Measurements from ENCODE around the gene CCDC191. TPM values are rescaled to one million over a fixed set of nuclear protein-coding genes. Genes with fewer than 3 reads are reported as not detected.

Gene CCDC191
- total and polyA plus RNA-seq, 4 donors, result 2.5 to 15.3 (median 5.6) TPM

DNA sequence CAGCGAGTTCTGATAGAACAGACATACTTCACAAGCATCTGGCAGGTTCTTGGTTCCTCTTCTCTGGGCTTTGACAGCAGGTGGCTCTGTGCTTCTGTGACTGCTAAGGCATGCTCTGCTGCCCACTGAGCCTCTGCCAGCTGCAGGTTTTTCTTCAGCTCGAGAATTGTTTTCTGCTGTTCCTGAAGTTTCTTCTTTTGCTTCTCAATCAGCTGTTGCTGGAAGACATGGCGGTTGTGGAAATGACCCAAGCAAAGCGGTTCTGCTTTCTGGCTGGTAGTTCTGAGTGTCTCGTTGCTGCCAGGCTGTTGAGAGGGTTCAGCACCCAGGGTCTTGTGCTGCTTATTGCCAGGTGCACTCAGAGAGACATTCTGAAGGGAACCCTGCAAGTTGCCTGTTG, 50.8 kb downstream of the CCDC191 start:
- WGBS, 2 donors, result 94 to 99% methylated on average over 5 of the region's 5 CpGs
- H3K27ac ChIP-seq (ENCODE audit: low read depth in 1 of 2, low read length in 1 of 2), result no peak overlapping the region
- TF ChIP-seq, protein P1, sequence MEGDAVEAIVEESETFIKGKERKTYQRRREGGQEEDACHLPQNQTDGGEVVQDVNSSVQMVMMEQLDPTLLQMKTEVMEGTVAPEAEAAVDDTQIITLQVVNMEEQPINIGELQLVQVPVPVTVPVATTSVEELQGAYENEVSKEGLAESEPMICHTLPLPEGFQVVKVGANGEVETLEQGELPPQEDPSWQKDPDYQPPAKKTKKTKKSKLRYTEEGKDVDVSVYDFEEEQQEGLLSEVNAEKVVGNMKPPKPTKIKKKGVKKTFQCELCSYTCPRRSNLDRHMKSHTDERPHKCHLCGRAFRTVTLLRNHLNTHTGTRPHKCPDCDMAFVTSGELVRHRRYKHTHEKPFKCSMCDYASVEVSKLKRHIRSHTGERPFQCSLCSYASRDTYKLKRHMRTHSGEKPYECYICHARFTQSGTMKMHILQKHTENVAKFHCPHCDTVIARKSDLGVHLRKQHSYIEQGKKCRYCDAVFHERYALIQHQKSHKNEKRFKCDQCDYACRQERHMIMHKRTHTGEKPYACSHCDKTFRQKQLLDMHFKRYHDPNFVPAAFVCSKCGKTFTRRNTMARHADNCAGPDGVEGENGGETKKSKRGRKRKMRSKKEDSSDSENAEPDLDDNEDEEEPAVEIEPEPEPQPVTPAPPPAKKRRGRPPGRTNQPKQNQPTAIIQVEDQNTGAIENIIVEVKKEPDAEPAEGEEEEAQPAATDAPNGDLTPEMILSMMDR (IDR thresholded peaks at IDR 0.05; ENCODE audit: control extremely low read depth, extremely low read depth), result no peak
- peaks cover 0 to 15% (median 8%) of the 10 kb centered on the region in 4 donors for H3K36me3 ChIP-seq (ENCODE audit: control insufficient read depth in 4 of 4, insufficient read depth in 4 of 4, low read length in 4 of 4)
- no peaks in the 10 kb centered on the region for H3K27me3 ChIP-seq (ENCODE audit: control insufficient read depth in 3 of 3, insufficient read depth in 3 of 3, low read length in 2 of 3)
- H3K4me3 ChIP-seq, result no peak overlapping the region
- H3K9me3 ChIP-seq (ENCODE audit: control insufficient read depth in 4 of 4, insufficient read depth in 3 of 4, low read length in 3 of 4), result peaks cover 0 to 10% (median 0%) of the 10 kb centered on the region in 4 donors
- H3K4me1 ChIP-seq (ENCODE audit: control insufficient read depth in 5 of 5, insufficient read depth in 5 of 5, low read length in 5 of 5), result no peaks in the 10 kb centered on the region
- DNase-seq, result no peak
- ATAC-seq (ENCODE audit: insufficient read depth, low FRiP score), result no peak
- H3K9ac ChIP-seq (ENCODE audit: insufficient read depth in 1 of 2, low read length in 2 of 2), result no peak overlapping the region

DNA sequence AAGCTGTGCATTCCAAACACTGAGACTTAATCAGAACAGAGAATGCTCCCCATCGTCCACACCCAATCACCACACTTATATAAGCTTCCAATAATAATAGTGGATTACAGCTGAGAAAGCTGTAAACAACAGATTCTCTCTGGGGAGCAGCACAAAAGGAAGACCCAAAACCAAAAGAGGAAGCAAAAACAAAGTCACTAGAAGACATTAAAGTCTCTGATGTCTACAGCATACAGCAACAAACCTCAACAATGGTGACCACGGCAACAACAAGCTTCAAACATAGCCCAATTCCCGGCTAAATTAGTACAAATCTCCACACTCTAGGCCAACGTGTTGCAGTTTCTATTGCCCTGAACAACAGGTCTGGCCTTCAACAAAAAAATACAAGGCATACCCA, 70.8 kb downstream of the CCDC191 start:
- Histone ChIP-seq H3K4me1 (ENCODE audit: control insufficient read depth in 5 of 5, insufficient read depth in 5 of 5, low read length in 5 of 5) (no peaks in the 10 kb centered on the region), H3K9me3 (ENCODE audit: control insufficient read depth in 4 of 4, insufficient read depth in 3 of 4, low read length in 3 of 4) (no peaks in the 10 kb centered on the region), H3K9ac (ENCODE audit: insufficient read depth in 1 of 2, low read length in 2 of 2) (no peak overlapping the region), H3K36me3 (ENCODE audit: control insufficient read depth in 4 of 4, insufficient read depth in 4 of 4, low read length in 4 of 4) (peaks cover 0 to 16% (median 5%) of the 10 kb centered on the region in 4 donors), H3K4me3 (no peak overlapping the region), H3K27ac (ENCODE audit: low read depth in 1 of 2, low read length in 1 of 2) (no peak overlapping the region), H3K27me3 (ENCODE audit: control insufficient read depth in 3 of 3, insufficient read depth in 3 of 3, low read length in 2 of 3) (no peaks in the 10 kb centered on the region)
- TF ChIP-seq, protein P1 (IDR thresholded peaks at IDR 0.05; ENCODE audit: control extremely low read depth, extremely low read depth), result no peak
- 70 to 83% methylated on average over 4 of the region's 4 CpGs for WGBS, 2 donors
- DNase-seq, result peak in 1 of 3 donors; percentile 2
- ATAC-seq (ENCODE audit: insufficient read depth, low FRiP score), result no peak

DNA sequence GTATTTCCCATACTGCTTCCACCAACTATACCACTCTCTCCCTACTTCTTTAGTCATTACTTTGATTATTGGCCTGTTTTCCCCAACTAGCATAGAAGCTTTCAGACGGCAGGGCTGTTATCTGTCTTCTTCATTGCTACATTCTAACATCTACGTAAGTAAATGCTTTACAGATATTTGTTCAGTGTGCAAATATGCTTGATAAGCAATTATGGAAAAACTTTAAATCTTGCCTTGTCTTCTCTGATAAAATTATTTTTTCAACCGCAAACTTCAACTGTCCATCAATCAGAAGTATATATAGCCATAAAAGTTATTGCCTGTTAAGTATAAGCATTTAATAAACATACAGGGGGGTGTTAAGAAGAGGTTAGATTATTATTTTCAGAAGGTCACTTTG, 72.8 kb downstream of the CCDC191 start:
- TF ChIP-seq, protein P1 (IDR thresholded peaks at IDR 0.05; ENCODE audit: control extremely low read depth, extremely low read depth), result no peak
- Histone ChIP-seq H3K9me3 (ENCODE audit: control insufficient read depth in 4 of 4, insufficient read depth in 3 of 4, low read length in 3 of 4) (no peaks in the 10 kb centered on the region), H3K27me3 (ENCODE audit: control insufficient read depth in 3 of 3, insufficient read depth in 3 of 3, low read length in 2 of 3) (no peaks in the 10 kb centered on the region), H3K36me3 (ENCODE audit: control insufficient read depth in 4 of 4, insufficient read depth in 4 of 4, low read length in 4 of 4) (peaks cover 0 to 23% (median 8%) of the 10 kb centered on the region in 4 donors), H3K9ac (ENCODE audit: insufficient read depth in 1 of 2, low read length in 2 of 2) (no peak overlapping the region), H3K4me3 (no peak overlapping the region), H3K4me1 (ENCODE audit: control insufficient read depth in 5 of 5, insufficient read depth in 5 of 5, low read length in 5 of 5) (no peaks in the 10 kb centered on the region), H3K27ac (ENCODE audit: low read depth in 1 of 2, low read length in 1 of 2) (no peak overlapping the region)
- 93 to 94% methylated on average over 3 of the region's 3 CpGs for WGBS, 2 donors
- no peak for DNase-seq
- ATAC-seq (ENCODE audit: insufficient read depth, low FRiP score), result no peak

DNA sequence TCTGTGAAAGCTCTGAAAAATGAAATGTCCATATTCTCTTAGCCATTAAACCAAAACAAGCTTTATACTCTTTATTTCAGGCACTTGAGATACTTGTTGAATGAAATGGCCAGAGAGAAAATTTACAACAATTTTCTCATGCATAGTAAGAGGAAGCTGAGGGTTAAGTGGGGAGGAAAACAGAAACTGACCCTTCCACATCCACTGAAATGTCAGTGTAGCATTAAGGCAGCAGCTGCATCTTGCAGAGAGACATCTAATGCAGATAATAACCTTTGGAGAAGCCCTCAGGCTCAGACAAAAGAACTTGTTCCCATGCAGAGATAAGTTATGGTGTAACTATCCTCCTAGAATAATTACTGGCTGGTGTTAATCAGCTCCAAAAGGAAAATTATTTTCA, 74.5 kb downstream of the CCDC191 start:
- H3K4me3 ChIP-seq, result no peak overlapping the region
- H3K4me1 ChIP-seq (ENCODE audit: control insufficient read depth in 5 of 5, insufficient read depth in 5 of 5, low read length in 5 of 5), result no peaks in the 10 kb centered on the region
- H3K9me3 ChIP-seq (ENCODE audit: control insufficient read depth in 4 of 4, insufficient read depth in 3 of 4, low read length in 3 of 4), result no peaks in the 10 kb centered on the region
- ATAC-seq (ENCODE audit: insufficient read depth, low FRiP score) (no peak), DNase-seq (peak in 1 of 3 donors; percentile 6)
- no peaks in the 10 kb centered on the region for H3K27me3 ChIP-seq (ENCODE audit: control insufficient read depth in 3 of 3, insufficient read depth in 3 of 3, low read length in 2 of 3)
- H3K9ac ChIP-seq (ENCODE audit: insufficient read depth in 1 of 2, low read length in 2 of 2), result no peak overlapping the region
- TF ChIP-seq, protein P1 (IDR thresholded peaks at IDR 0.05; ENCODE audit: control extremely low read depth, extremely low read depth), result no peak
- peaks cover 4 to 29% (median 9%) of the 10 kb centered on the region in 4 donors for H3K36me3 ChIP-seq (ENCODE audit: control insufficient read depth in 4 of 4, insufficient read depth in 4 of 4, low read length in 4 of 4)
- no peak overlapping the region for H3K27ac ChIP-seq (ENCODE audit: low read depth in 1 of 2, low read length in 1 of 2)
